ENCODE results near the gene SAE1.
A peak's percentile ranks its signal among the peaks of the same experiment; 100 is the strongest.

The SAE1 gene

DNA sequence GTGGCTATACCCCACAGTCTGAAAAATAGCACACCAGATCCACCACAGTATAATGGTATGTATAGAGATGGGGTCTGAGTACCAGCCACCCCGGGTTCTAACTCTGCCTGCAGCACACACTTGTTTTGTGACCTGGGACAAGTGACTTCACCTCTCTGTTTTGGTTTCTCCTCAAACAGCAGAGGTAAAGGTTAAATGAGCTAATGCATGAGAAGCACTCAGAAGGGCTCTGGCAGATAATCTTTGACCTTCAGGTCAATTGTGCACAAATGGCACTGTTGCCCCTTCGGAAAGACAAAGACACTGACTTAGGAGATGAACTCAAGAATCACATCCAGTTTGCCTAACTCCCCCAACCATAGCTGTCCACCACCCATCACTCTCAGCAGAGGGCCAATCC, 24.8 kb upstream of the SAE1 start:
- DNase-seq (ENCODE audit: low read depth): no peak
- TF ChIP-seq, protein P1, sequence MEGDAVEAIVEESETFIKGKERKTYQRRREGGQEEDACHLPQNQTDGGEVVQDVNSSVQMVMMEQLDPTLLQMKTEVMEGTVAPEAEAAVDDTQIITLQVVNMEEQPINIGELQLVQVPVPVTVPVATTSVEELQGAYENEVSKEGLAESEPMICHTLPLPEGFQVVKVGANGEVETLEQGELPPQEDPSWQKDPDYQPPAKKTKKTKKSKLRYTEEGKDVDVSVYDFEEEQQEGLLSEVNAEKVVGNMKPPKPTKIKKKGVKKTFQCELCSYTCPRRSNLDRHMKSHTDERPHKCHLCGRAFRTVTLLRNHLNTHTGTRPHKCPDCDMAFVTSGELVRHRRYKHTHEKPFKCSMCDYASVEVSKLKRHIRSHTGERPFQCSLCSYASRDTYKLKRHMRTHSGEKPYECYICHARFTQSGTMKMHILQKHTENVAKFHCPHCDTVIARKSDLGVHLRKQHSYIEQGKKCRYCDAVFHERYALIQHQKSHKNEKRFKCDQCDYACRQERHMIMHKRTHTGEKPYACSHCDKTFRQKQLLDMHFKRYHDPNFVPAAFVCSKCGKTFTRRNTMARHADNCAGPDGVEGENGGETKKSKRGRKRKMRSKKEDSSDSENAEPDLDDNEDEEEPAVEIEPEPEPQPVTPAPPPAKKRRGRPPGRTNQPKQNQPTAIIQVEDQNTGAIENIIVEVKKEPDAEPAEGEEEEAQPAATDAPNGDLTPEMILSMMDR (IDR thresholded peaks at IDR 0.05; ENCODE audit: insufficient read depth, low read depth, low read length, missing control alignments): no peak
- no peak overlapping the region for H3K4me3 ChIP-seq (ENCODE audit: low read length)

DNA sequence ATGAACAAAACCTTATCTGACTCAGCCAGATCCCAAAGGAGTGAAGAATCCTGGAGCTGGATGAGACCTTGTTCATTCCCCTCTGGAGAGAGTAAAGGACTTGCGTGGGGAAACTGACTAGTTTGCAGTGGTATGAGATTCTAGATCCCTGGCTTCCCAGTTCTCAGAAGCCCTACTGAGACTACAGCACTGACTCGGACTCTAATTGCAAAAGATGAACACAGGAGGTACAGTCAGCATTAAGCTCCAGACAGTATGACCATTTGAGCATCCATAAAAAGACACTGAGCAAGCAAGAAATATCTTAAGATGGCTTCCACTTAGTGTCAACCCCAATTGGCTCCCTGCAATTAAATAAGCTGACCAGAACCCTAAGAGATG, 23.8 kb upstream of the SAE1 start:
- DNase-seq (ENCODE audit: low read depth): no peak
- TF ChIP-seq, protein P1 (IDR thresholded peaks at IDR 0.05; ENCODE audit: insufficient read depth, low read depth, low read length, missing control alignments): no peak
- no peak overlapping the region for H3K4me3 ChIP-seq (ENCODE audit: low read length)

DNA sequence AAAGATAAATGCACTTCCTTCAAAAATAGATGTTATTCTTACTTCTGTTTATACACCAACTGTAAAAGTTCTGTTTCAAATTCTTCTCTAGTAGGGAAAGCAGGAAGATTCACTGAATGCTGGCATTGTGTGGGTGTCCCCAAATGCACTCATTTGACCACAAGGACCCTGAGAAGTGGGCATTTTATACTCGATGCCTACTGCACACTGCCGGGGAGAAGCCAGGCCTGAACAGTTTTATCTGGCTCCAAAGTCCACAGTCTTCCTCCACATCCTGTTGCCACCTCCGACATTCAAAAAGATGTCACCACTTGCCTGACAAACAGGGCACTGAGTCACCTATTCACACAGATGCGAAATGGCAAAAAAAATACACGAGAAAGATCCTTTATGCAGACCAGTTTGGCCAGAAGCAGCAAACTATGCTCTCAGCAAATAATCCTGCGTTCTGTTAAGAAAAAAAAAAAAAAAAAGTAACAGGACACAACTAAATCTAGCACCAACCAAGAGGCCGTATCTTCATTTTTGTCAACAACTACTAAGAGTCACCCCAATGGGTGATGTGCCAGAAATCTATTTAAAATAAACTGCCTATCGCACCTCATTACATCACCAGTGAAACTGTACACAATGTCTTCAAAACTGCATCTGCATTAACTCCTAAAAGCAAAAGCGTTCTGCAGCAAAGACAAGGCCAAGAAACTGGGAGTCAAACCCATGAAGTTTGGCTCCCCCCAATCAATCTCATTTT, 23.3 kb upstream of the SAE1 start:
- H3K4me3 ChIP-seq (ENCODE audit: low read length): no peak overlapping the region
- peak; percentile 56 for DNase-seq (ENCODE audit: low read depth)
- TF ChIP-seq, protein P1 (IDR thresholded peaks at IDR 0.05; ENCODE audit: insufficient read depth, low read depth, low read length, missing control alignments): no peak

DNA sequence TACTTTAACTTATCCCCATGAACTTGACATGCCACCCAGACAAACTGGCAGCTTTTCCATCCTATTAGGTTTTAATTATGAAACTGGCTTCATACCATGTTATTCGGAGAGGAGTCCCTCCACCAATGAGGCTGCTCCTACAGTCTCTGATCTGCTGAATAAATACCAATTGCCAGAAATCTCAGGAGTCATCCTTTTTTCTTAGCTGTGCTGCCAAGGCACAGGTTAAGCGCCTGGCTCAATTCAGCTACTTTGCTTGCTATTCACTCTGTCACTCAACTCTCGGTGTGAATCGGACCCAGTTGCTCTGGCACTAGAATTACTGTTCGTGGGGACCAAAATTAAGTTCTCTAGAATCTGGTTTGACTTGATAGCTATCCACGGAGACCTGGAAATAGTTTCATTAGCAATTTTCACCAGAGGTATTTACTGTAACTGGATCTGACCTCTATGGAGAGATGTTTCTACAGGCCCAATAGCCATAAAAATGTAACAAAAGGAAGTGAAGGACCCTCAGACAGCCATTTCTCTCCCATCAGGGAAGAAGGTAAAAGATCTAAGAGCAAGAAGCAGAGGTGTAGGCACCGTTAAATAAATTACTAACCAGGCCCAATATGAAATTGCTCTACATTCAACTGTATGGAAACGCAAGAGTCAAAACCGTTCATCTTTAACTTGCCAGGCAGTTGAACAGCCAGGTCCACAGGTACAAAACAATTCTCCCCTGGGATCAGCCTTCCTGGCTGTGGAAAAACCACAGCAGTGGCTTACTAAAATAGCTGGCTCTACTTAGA, 22.5 kb upstream of the SAE1 start:
- no peak overlapping the region for H3K4me3 ChIP-seq (ENCODE audit: low read length)
- DNase-seq (ENCODE audit: low read depth): peak; percentile 47
- TF ChIP-seq, protein P1 (IDR thresholded peaks at IDR 0.05; ENCODE audit: insufficient read depth, low read depth, low read length, missing control alignments): no peak

DNA sequence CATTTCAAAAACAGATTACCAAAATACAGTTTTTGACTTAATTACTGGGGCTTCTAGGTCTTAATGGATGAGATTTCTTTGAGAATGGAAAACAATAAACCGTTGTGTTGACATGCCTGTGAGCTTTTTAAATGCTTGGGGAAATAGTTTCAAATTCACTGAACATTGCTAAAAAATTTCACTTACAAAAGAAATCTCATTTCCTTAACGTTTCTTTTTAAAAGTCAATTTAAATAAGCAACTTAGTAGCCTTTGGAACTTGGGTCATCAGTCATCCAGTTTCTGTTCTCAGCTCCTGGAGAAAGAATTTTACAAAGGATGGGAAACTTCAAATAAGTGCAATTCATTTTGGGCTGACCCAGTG, 21.5 kb upstream of the SAE1 start:
- no peak for DNase-seq (ENCODE audit: low read depth)
- H3K4me3 ChIP-seq (ENCODE audit: low read length): peak overlapping the region; percentile 99
- TF ChIP-seq, protein P1 (IDR thresholded peaks at IDR 0.05; ENCODE audit: insufficient read depth, low read depth, low read length, missing control alignments): no peak

DNA sequence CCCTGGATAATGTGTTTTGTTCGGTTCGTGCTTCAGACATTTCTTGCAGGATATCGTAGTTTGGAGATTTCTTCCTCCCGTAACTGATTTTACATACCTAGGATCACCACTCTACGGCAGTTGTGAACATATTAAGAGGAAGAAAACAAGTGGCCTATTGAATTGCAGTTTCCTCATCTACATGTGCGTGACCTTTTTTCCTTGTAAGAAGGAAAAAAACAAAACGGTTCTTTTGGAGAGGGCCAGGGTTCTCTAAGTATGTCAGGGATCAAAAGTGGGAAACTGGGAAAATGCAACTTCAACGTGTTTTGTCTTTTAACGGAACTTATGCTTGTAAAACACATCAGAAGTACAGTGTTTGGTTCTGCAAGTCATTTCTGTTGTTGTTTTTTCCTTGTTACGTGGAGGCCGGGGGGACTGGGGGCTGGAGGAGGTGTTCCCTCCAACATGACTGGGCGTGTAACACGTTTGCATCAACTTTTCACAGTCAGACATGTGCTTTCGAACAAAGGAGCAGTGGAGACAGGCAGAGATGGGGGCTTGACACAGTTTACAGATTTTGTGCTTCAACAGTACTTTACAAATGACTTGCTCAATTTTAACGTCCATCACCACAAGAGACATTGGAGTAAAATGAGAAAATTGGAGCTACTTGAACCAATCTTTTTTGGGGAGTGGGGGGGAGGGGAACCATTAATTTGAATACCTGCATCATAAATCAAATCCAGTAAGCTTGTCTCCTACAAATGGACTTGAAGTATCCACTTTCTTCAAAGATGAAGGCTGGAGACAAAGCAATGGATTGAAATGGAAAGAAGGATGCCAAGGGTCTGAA, 20.9 kb upstream of the SAE1 start:
- DNase-seq (ENCODE audit: low read depth): peak; percentile 73
- TF ChIP-seq, protein P1 (IDR thresholded peaks at IDR 0.05; ENCODE audit: insufficient read depth, low read depth, low read length, missing control alignments): no peak
- H3K4me3 ChIP-seq (ENCODE audit: low read length): peak overlapping the region; percentile 99

Data from epithelial cell of esophagus (primary cell).